K562 (cell line): ENCODE results near the gene SEMA6C. TPM values are rescaled to one million over a fixed set of nuclear protein-coding genes. Genes with fewer than 3 reads are reported as not detected.

Experiments used
- ATAC-seq: fragments of 200-7000 bp; cut with Tn5 transposase; 3 replicates; pipeline ENCODE4 v1.9.1; 2020; ENCODE audit warnings: moderate library complexity
- BruUV-seq: library from RNA; stranded (reverse); fragments of 400-500 nt; replicated peaks from 2 replicates; lab custom pipeline; 2021; lab: Mats Ljungman, UMichigan
- CTCF ChIA-PET: fragments of 300-600 bp; formaldehyde crosslinking; extraction: SDS; loops from one replicate; lab custom pipeline; 2021; ENCODE audit warnings: low intra/inter-chr PET ratio; lab: Yijun Ruan, JAX
- POLR2A ChIA-PET: fragments of 300-600, 350-650 bp; sonication (Branson Sonifier 250); formaldehyde crosslinking; extraction: SDS; loops from one replicate; lab custom pipeline; 2021; ENCODE audit warnings: antibody characterized with exemption, inconsistent platforms; lab: Yijun Ruan, JAX
- DNase-seq, 4 experiments: peaks; one replicate each; pipeline versions ENCODE4 v3.0.0 to v3.0.0-alpha.2; 2011 to 2018; ENCODE audit warnings: low spot score in 3 of 4, mixed read lengths in 3 of 4; ENCODE audit errors: extremely low read depth in 1 of 4
- FAIRE-seq: peaks from 2 replicates; lab custom pipeline; 2011; peaks lifted over from hg19 to GRCh38; lab: Jason Lieb, UNC
- H2AFZ ChIP-seq: 2 replicates; pipeline ENCODE4 v1.6.0; 2011; ENCODE audit warnings: low read depth, low read length, control low read depth, inconsistent platforms
- H3K27ac ChIP-seq: fragments of 200-600 bp; 3 replicates; pipeline ENCODE4 v1.8.0; 2011; ENCODE audit warnings: low read depth, mild to moderate bottlenecking, control low read depth, inconsistent platforms, low read length, moderate library complexity, mixed read lengths; ENCODE audit errors: extremely low read depth
- H3K27me3 ChIP-seq, 2 experiments: fragments of 300-600 bp in 1 of 2; 2 replicates in 1 of 2; 3 replicates in 1 of 2; pipeline versions ENCODE4 v1.6.0 to v1.8.0; 2011; ENCODE audit warnings: inconsistent platforms in 2 of 2, low read length in 2 of 2, mild to moderate bottlenecking in 1 of 2, mixed read lengths in 1 of 2, moderate library complexity in 1 of 2; ENCODE audit not compliant: control insufficient read depth in 2 of 2, insufficient read depth in 2 of 2
- H3K36me3 ChIP-seq: fragments of 300-600 bp; 3 replicates; pipeline ENCODE4 v1.8.0; 2011; ENCODE audit warnings: mild to moderate bottlenecking, low read length, inconsistent platforms; ENCODE audit not compliant: control insufficient read depth, insufficient read depth
- H3K4me1 ChIP-seq, 2 experiments: fragments of 200-600 bp in 1 of 2; replicated peaks in 1 of 2; 2 replicates in 1 of 2; 3 replicates in 1 of 2; pipeline versions ENCODE4 v1.5.1 to v1.8.0; 2011; ENCODE audit warnings: inconsistent platforms in 2 of 2, low read length in 2 of 2, mild to moderate bottlenecking in 1 of 2, mixed read lengths in 1 of 2, moderate library complexity in 1 of 2; ENCODE audit not compliant: control insufficient read depth in 2 of 2, insufficient read depth in 2 of 2
- H3K4me2 ChIP-seq: 2 replicates; pipeline ENCODE4 v1.6.1; 2011; ENCODE audit warnings: low read length, control low read depth, inconsistent platforms, mixed read lengths; ENCODE audit not compliant: insufficient read depth
- H3K4me3 ChIP-seq: fragments of 200-600 bp; sonication (generic), shearing (Covaris generic); 2 replicates; pipeline ENCODE4 v1.5.1; 2016; ENCODE audit warnings: control low read depth, inconsistent platforms
- H3K79me2 ChIP-seq: fragments of 200-600 bp; 3 replicates; pipeline ENCODE4 v1.8.0; 2011; ENCODE audit warnings: low read length, inconsistent platforms; ENCODE audit not compliant: control insufficient read depth, insufficient read depth
- H3K9ac ChIP-seq, 2 experiments: 2 replicates each; pipeline versions ENCODE4 v1.6.0 to v1.6.1; 2011; ENCODE audit warnings: low read depth in 2 of 2, low read length in 2 of 2, control low read depth in 1 of 2, inconsistent platforms in 1 of 2, mild to moderate bottlenecking in 1 of 2, mixed read lengths in 1 of 2; ENCODE audit not compliant: insufficient read depth in 1 of 2
- H3K9me1 ChIP-seq: one replicate; pipeline ENCODE4 v1.6.0; 2011; ENCODE audit warnings: inconsistent platforms, mild to moderate bottlenecking, low read length, moderate library complexity; ENCODE audit not compliant: control insufficient read depth, insufficient read depth
- H3K9me3 ChIP-seq: replicated peaks from 2 replicates; pipeline ENCODE4 v1.5.1; 2011; ENCODE audit warnings: low read depth, low read length, inconsistent platforms; ENCODE audit not compliant: control insufficient read depth, insufficient read depth
- H4K20me1 ChIP-seq: replicated peaks from 2 replicates; pipeline ENCODE4 v1.6.1; 2011; ENCODE audit warnings: low read length, inconsistent platforms, mixed read lengths; ENCODE audit not compliant: control insufficient read depth, insufficient read depth
- CEBPG ChIP-seq, 3 experiments: fragments of 200-800 bp in 1 of 3; sonication (Bioruptor generic) in 1 of 3; sonication (generic) in 1 of 3; formaldehyde crosslinking in 1 of 3; IDR thresholded peaks in 2 of 3; conservative IDR thresholded peaks in 1 of 3; 2 replicates each; pipeline versions ENCODE4 v1.6.1 to v1.8.0; 2016 to 2022; ENCODE audit warnings: missing compliant biosample characterization in 2 of 3, missing genetic modification characterization in 2 of 3, mild to moderate bottlenecking in 1 of 3, missing genetic modification reagents in 1 of 3
- WGBS: fragments of 100-300 bp; shearing (Covaris generic); methylation state at CpG from one replicate; pipeline ENCODE4 v1.1.6; 2016; ENCODE audit warnings: low coverage, mixed read lengths; ENCODE audit not compliant: insufficient coverage; ENCODE audit errors: missing lambda C conversion rate; 5-methylcytosine and 5-hydroxymethylcytosine counted together
- in situ Hi-C: fragments of 300-500 bp; cut with MboI; formaldehyde crosslinking; loops from 4 replicates; pipeline ENCODE4 v1.15.0; 2018; ENCODE audit warnings: inconsistent platforms, mixed read lengths
- intact Hi-C: fragments of 100-400 bp; cut with micrococcal nuclease; formaldehyde crosslinking; loops from 2 replicates; pipeline ENCODE4 v1.14.2; 2022
- polyA plus RNA-seq, 8 experiments: library from polyadenylated mRNA; depleted of rRNA in 4 of 8; stranded (reverse) in 5 of 8; unstranded in 3 of 8; fragments of >200 nt; fragmentation: Nextera tagmentation in 2 of 8; fragmentation: Illumina TruSeq in 1 of 8; extraction: Ambion mirVana in 2 of 8; extraction: Trizol in 1 of 8; gene quantifications; 2 replicates each; pipeline versions ENCODE4 v1.2.1 to v1.2.3, GENCODE V29; 2011 to 2014; ENCODE audit warnings: inconsistent platforms in 1 of 8, missing spikeins in 1 of 8
- total RNA-seq, 7 experiments: library from RNA; depleted of rRNA in 6 of 7; stranded (reverse); fragments of >200 nt in 6 of 7; fragmentation: Illumina TruSeq in 2 of 7; extraction: Trizol in 2 of 7; gene quantifications; 2 replicates each; pipeline versions ENCODE4 v1.2.1 to v1.2.3, GENCODE V29; 2011 to 2021; ENCODE audit warnings: low replicate concordance in 1 of 7
- TF ChIP-seq, protein P1 (sequence below): sonication (generic); formaldehyde crosslinking; IDR thresholded peaks from 2 replicates; pipeline ENCODE4 v1.8.0; 2022; ENCODE audit warnings: mild to moderate bottlenecking, missing genetic modification reagents
- TF ChIP-seq, protein P2 (sequence below), 2 experiments: fragments of 450-650 bp in 1 of 2; sonication (generic) in 1 of 2; formaldehyde crosslinking in 1 of 2; IDR thresholded peaks in 1 of 2; conservative IDR thresholded peaks in 1 of 2; 2 replicates each; pipeline versions ENCODE4 v1.6.1 to v1.8.1; 2016 to 2023; ENCODE audit warnings: mild to moderate bottlenecking in 2 of 2, moderate library complexity in 2 of 2, inconsistent platforms in 1 of 2, missing genetic modification reagents in 1 of 2

SEMA6C gene
- total and polyA plus RNA-seq, 9 of the 15 experiments (the other 6 are each of a cell fraction or from before 2014, with no cell fraction given) = 0.03 to 4.6 (median 0.95) TPM

DNA sequence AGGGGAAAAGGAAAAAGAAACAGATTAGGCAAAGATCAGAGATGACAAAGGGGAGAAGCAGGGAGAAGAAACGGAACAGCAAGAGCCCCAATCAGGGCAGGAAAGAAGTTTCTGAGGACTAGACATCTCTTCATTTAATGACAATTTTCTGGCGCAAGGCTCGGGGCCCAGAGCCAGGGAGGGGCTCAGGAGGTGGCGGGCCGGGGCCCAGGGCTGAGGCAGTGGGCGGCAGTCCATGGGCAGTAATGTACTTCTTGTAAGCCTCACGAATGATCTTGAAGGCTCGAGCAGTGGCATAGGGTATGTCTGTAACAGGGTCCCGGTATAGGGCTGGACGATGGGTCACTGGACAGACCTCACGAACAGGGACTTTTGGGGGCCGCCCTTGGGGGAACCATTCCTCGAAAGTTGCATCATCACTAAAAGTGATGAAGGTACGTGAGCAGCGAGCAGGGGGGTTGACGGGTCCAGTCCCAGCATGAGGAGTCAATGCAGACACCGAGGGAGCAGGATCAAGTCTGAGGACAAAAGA is 30.1 kb upstream of the SEMA6C start:
- Histone ChIP-seq H3K9me3 (no peaks in the 10 kb centered on the region), H3K4me2 (no peak overlapping the region), H3K27ac (no peak overlapping the region), H3K36me3 (peaks cover 61% of the 10 kb centered on the region; the same call in 2 of the 3 replicates), H3K27me3 (no peaks in the 10 kb centered on the region), H3K4me1 (no peaks in the 10 kb centered on the region; a peak in 1 of 5 replicates), H3K9me1 (no peaks in the 10 kb centered on the region), H4K20me1 (no peaks in the 10 kb centered on the region), H2AFZ (no peak overlapping the region), H3K79me2 (no peaks in the 10 kb centered on the region), H3K4me3 (no peak overlapping the region), H3K9ac (0 out of 4 replicates have a peak overlapping the region, but pooled peaks of 1 of the 2 experiments have one; percentile 21)
- ChIA-PET POLR2A (interaction anchor here (1.5 to 1.8 kb wide), 2 partner anchors 10 to 13 kb away, joined by 5 to 6 read pairs; partner anchors contain the start of genes LYSMD1, SCNM1 and VPS72), CTCF (no interaction called here)
- ATAC-seq (no peak), DNase-seq (no peak), FAIRE-seq (no peak)
- in situ Hi-C loops (no loop called here), intact Hi-C loops (no loop called here)
- TSS peak; percentile 49 for BruUV-seq
- 92% methylated on average over 17 of the region's 17 CpGs for WGBS
- TF ChIP-seq, protein P1, sequence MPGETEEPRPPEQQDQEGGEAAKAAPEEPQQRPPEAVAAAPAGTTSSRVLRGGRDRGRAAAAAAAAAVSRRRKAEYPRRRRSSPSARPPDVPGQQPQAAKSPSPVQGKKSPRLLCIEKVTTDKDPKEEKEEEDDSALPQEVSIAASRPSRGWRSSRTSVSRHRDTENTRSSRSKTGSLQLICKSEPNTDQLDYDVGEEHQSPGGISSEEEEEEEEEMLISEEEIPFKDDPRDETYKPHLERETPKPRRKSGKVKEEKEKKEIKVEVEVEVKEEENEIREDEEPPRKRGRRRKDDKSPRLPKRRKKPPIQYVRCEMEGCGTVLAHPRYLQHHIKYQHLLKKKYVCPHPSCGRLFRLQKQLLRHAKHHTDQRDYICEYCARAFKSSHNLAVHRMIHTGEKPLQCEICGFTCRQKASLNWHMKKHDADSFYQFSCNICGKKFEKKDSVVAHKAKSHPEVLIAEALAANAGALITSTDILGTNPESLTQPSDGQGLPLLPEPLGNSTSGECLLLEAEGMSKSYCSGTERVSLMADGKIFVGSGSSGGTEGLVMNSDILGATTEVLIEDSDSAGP (CRISPR knock-in tag) = no peak
- TF ChIP-seq CEBPG (CRISPR knock-in tag; IDR thresholded peaks at IDR 0.05) (no peak), CEBPG (tag; conservative IDR thresholded peaks at IDR 0.05 in 1 of 2, IDR thresholded peaks at IDR 0.05 in 1 of 2) (peak in 1 of 2 experiments; percentile 15; a peak in 1 of 4 replicates)
- TF ChIP-seq, protein P2, sequence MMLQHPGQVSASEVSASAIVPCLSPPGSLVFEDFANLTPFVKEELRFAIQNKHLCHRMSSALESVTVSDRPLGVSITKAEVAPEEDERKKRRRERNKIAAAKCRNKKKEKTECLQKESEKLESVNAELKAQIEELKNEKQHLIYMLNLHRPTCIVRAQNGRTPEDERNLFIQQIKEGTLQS (IDR thresholded peaks at IDR 0.05) = peak; percentile 45; the same call in 1 of the 2 replicates
- TF ChIP-seq, protein P2 (CRISPR knock-in tag; conservative IDR thresholded peaks at IDR 0.05) = no peak
